ENCODE results near the gene CYP3A4. TPM values are rescaled to one million over a fixed set of nuclear protein-coding genes. Genes with fewer than 3 reads are reported as not detected.
"Not testable (repeated sequence)": the region's sequence is repeated elsewhere in the genome, so short reads cannot be mapped to it uniquely, and the experiment has no call there.

The CYP3A4 gene
- total and polyA plus RNA-seq, 4 donors: 0.37 TPM; not detected in 3

DNA sequence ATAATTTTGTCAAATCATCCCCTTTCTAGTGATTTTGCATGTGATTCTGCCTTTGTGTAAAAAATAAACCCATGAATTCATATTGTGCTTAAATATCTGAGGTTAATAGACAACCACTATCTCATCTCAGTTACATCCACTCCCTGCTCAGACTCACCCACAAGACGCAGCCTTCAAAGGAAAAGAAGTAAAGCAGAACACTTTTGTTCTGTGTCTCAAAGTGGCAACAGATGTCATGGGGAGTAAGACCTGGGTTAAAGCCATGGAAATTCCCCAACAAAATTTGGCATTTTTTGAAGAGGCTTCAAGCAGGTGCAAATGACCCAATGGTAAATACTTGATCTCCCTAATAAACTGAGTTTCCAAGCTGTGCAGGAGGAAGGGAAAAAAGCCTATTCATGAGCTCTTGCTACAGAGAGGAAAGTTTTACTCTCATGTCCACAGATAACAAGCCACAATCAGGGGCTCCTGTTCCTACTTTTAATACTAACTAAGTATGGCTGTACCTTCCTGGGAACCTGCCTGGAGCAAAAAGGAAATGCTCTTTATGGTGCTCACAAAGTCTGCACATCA is 53.7 kb downstream of the CYP3A4 start:
- Histone ChIP-seq H3K27me3 (ENCODE audit: control insufficient read depth in 3 of 3, insufficient read depth in 3 of 3, low read length in 2 of 3) (no peaks in the 10 kb centered on the region), H3K36me3 (ENCODE audit: control insufficient read depth in 4 of 4, insufficient read depth in 4 of 4, low read length in 4 of 4) (no peaks in the 10 kb centered on the region), H3K27ac (ENCODE audit: low read depth in 1 of 2, low read length in 1 of 2) (no peak overlapping the region), H3K4me1 (ENCODE audit: control insufficient read depth in 5 of 5, insufficient read depth in 5 of 5, low read length in 5 of 5) (peaks cover 0 to 10% (median 6%) of the 10 kb centered on the region in 5 donors), H3K4me3 (no peak overlapping the region), H3K9ac (ENCODE audit: insufficient read depth in 1 of 2, low read length in 2 of 2) (no peak overlapping the region), H3K9me3 (ENCODE audit: control insufficient read depth in 4 of 4, insufficient read depth in 3 of 4, low read length in 3 of 4) (no peaks in the 10 kb centered on the region)
- 74 to 82% methylated on average over 1 of the region's 1 CpG for WGBS, 2 donors
- TF ChIP-seq, protein P1, sequence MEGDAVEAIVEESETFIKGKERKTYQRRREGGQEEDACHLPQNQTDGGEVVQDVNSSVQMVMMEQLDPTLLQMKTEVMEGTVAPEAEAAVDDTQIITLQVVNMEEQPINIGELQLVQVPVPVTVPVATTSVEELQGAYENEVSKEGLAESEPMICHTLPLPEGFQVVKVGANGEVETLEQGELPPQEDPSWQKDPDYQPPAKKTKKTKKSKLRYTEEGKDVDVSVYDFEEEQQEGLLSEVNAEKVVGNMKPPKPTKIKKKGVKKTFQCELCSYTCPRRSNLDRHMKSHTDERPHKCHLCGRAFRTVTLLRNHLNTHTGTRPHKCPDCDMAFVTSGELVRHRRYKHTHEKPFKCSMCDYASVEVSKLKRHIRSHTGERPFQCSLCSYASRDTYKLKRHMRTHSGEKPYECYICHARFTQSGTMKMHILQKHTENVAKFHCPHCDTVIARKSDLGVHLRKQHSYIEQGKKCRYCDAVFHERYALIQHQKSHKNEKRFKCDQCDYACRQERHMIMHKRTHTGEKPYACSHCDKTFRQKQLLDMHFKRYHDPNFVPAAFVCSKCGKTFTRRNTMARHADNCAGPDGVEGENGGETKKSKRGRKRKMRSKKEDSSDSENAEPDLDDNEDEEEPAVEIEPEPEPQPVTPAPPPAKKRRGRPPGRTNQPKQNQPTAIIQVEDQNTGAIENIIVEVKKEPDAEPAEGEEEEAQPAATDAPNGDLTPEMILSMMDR (IDR thresholded peaks at IDR 0.05; ENCODE audit: control extremely low read depth, extremely low read depth): no peak
- no peak for DNase-seq
- ATAC-seq (ENCODE audit: insufficient read depth, low FRiP score): no peak

DNA sequence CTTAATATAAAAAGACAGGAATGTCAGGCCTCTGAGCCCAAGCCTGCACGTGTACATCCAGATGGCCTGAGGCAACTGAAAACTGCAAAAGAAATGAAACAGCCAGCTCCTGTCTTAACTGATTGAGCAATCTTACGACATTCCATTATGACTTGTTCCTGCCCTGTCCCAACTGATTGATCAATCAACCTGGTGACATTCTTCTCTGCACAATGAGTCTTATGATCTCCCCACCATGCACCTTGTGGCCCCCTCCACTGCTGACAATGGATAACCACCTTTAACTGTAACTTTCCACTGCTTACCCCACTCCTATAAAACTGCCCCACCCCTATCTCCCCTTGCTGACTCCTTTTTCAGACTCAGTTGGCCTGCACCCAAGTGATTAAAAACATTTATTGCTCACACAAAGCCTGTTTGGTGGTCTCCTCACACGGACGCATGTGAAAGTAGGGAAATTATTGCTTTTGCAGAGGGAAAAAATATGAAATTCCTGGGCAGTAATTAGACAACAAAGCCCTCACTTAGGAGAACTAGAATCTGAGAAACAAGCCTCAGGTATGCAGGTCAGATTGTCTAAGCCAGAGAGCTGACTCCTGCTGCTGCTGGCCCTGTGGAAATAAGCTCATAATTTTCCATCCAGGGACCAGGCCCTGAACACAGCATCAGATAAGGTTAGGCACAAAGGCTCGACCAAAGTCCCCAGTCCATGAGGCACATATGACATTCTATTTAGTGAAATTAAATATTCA is 54.3 kb downstream of the CYP3A4 start:
- Histone ChIP-seq H3K4me3 (no peak overlapping the region), H3K27me3 (ENCODE audit: control insufficient read depth in 3 of 3, insufficient read depth in 3 of 3, low read length in 2 of 3) (no peaks in the 10 kb centered on the region), H3K9me3 (ENCODE audit: control insufficient read depth in 4 of 4, insufficient read depth in 3 of 4, low read length in 3 of 4) (no peaks in the 10 kb centered on the region), H3K27ac (ENCODE audit: low read depth in 1 of 2, low read length in 1 of 2) (no peak overlapping the region), H3K4me1 (ENCODE audit: control insufficient read depth in 5 of 5, insufficient read depth in 5 of 5, low read length in 5 of 5) (peaks cover 0 to 10% (median 6%) of the 10 kb centered on the region in 5 donors), H3K9ac (ENCODE audit: insufficient read depth in 1 of 2, low read length in 2 of 2) (no peak overlapping the region), H3K36me3 (ENCODE audit: control insufficient read depth in 4 of 4, insufficient read depth in 4 of 4, low read length in 4 of 4) (no peaks in the 10 kb centered on the region)
- TF ChIP-seq, protein P1 (IDR thresholded peaks at IDR 0.05; ENCODE audit: control extremely low read depth, extremely low read depth): no peak
- 47 to 58% methylated on average over 5 of the region's 5 CpGs for WGBS, 2 donors
- no peak for ATAC-seq (ENCODE audit: insufficient read depth, low FRiP score)
- peak in 2 of 3 donors; percentile 53 to 72 for DNase-seq

DNA sequence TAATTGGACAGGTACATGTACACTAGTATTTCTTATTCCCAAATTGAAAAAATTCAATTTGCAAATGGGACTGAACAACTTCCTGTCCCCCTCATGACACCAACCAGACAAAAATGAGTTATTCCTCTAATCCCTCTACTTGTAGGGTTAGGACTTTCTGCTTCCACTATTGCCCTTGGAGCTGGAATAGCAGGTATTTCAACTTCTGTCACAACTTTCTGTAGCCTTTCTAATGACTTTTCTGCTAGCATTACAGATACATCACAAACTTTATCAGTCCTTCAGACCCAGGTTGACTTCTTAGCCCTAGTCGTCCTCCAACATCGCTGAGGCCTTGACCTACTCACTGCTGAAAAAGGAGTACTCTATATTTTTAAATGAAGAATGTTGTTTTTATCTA is 55.4 kb downstream of the CYP3A4 start:
- H3K4me1 ChIP-seq (ENCODE audit: control insufficient read depth in 5 of 5, insufficient read depth in 5 of 5, low read length in 5 of 5): peaks cover 0 to 10% (median 6%) of the 10 kb centered on the region in 5 donors
- no peak overlapping the region for H3K4me3 ChIP-seq
- H3K27me3 ChIP-seq (ENCODE audit: control insufficient read depth in 3 of 3, insufficient read depth in 3 of 3, low read length in 2 of 3): no peaks in the 10 kb centered on the region
- H3K27ac ChIP-seq (ENCODE audit: low read depth in 1 of 2, low read length in 1 of 2): no peak overlapping the region
- ATAC-seq (ENCODE audit: insufficient read depth, low FRiP score): no peak
- H3K9ac ChIP-seq (ENCODE audit: insufficient read depth in 1 of 2, low read length in 2 of 2): no peak overlapping the region
- TF ChIP-seq, protein P1 (IDR thresholded peaks at IDR 0.05; ENCODE audit: control extremely low read depth, extremely low read depth): no peak
- H3K36me3 ChIP-seq (ENCODE audit: control insufficient read depth in 4 of 4, insufficient read depth in 4 of 4, low read length in 4 of 4): no peaks in the 10 kb centered on the region
- no peaks in the 10 kb centered on the region for H3K9me3 ChIP-seq (ENCODE audit: control insufficient read depth in 4 of 4, insufficient read depth in 3 of 4, low read length in 3 of 4)
- 84 to 92% methylated on average over 2 of the region's 2 CpGs for WGBS, 2 donors
- peak in 1 of 3 donors; percentile 26 for DNase-seq

DNA sequence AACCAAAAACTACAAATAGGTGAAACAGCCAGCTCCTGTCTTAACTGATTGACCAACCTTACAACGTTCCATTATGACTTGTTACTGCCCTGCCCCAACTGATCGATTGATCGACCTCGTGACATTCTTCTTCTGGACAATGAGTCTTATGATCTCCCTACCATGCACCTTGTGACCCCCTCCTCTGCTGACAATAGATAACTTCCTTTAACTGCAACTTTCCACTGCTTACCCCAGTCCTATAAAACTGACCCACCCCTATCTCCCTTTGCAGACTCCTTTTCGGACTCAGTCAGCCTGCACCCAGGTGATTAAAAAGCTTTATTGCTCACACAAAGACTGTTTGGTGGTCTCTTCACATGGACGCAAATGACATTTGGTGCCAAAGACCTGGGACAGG is 60.8 kb downstream of the CYP3A4 start:
- not testable (repeated sequence) for H3K27ac ChIP-seq (ENCODE audit: low read depth in 1 of 2, low read length in 1 of 2); H3K9me3 ChIP-seq (ENCODE audit: control insufficient read depth in 4 of 4, insufficient read depth in 3 of 4, low read length in 3 of 4); ATAC-seq (ENCODE audit: insufficient read depth, low FRiP score); H3K9ac ChIP-seq (ENCODE audit: insufficient read depth in 1 of 2, low read length in 2 of 2); H3K27me3 ChIP-seq (ENCODE audit: control insufficient read depth in 3 of 3, insufficient read depth in 3 of 3, low read length in 2 of 3); DNase-seq; H3K36me3 ChIP-seq (ENCODE audit: control insufficient read depth in 4 of 4, insufficient read depth in 4 of 4, low read length in 4 of 4); H3K4me3 ChIP-seq
- WGBS, 2 donors: 88 to 93% methylated on average over 6 of the region's 6 CpGs
- H3K4me1 ChIP-seq (ENCODE audit: control insufficient read depth in 5 of 5, insufficient read depth in 5 of 5, low read length in 5 of 5): peaks cover 0 to 31% (median 2%) of the 10 kb centered on the region in 5 donors

Data from lung (tissue), 12 donors.